IPS DF 4.7 (cell line): ENCODE measurements around the gene SUPT4H1.

Source experiments
- DNase-seq: peaks from one replicate; pipeline ENCODE4 v3.0.0-alpha.2; 2013; ENCODE audit warnings: low spot score; ENCODE audit errors: extremely low read depth

Gene SUPT4H1

DNA sequence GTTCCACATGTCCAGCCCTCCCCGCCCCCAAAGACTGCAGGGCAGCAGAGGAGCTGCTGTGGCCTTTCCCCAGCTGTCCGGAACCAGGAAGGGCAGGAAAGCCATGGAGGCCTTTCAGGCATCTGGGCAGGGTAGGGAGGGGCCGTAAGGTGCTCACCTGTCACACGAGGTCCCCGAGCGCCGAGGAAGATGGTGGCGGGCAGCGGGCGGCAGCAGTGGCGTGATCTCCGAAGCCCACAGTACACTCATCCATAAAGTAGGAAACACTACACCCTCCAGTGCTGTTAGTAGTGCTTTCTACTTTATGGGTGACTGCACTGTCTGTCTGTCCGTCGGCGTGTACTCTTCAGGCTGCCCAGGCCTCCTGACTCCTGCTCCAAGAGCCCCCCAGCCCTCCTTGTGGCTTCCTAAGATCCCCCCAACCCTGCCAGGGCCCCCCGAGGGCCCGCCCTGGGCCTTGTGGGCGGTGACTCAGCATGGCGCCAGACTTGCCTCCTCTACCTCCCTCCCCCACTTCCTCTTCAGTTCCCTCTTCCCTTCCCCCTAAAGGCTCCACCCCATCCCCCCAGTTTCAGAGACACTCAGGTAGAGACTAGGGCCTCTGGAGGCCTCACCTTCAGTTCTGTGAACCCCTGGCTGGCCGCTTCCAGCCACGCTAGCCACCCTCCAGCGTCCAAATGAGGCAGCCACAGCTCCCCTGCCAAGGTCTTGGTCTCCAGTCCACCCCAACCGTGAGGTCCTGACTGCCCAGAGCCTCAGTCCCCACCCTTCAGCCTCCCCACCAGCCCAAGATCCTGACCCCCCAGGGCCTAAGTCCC lies 20.8 kb downstream of the SUPT4H1 start:
- DNase-seq = no peak

DNA sequence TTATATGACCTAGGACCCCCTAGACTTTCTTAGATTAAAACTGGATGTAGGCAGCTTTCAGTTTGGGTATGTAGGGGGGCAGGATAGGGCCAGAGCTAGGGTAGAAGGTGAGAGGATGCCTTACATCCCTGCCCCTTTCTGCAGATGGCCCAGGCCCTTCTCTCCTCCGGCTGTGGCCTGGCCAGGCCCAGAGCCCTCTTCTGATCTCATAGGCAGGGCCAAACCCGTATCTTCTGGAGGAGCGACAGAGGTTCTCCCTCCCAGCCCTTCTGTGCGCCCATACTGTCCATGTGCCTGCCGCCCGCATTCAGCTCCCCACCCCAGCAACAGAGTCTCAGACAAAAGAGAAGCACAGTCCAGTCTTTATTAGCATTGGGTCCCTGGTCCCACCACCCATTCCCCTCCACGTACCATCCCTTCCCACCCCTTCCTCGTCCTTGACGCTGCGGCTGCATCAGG lies 21.4 kb downstream of the SUPT4H1 start:
- DNase-seq = no peak

DNA sequence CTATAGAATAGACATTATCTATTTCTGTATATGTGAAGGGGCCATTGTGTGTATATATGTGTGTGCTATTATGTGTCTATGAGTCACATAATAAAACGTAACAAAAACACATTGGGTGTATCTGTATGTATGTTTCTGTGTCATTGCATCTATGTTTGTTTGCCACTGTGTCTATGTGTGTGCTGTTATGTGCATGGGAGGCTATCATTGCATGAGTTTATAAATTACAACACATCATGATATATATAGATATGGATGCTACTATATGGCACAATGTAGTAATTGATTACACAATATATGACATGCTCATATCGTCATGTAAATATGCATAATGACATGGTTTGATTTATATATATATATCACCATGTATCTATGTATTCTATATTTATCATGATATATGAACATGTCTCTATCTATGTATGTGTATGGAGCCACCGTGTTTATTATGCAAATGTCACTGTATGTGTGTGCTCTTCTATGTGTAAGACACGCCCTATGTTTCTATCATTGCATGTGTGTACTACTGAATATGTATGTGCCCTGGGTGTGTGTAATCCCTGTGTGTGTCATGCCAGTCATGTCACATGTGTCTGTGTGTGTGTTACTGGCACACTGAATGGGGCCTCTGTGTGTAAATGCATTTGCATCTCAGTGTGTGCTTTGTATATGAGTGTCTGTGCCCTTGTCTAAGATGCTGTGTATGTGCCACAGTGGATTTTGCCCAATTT lies 22.0 kb downstream of the SUPT4H1 start:
- no peak for DNase-seq

DNA sequence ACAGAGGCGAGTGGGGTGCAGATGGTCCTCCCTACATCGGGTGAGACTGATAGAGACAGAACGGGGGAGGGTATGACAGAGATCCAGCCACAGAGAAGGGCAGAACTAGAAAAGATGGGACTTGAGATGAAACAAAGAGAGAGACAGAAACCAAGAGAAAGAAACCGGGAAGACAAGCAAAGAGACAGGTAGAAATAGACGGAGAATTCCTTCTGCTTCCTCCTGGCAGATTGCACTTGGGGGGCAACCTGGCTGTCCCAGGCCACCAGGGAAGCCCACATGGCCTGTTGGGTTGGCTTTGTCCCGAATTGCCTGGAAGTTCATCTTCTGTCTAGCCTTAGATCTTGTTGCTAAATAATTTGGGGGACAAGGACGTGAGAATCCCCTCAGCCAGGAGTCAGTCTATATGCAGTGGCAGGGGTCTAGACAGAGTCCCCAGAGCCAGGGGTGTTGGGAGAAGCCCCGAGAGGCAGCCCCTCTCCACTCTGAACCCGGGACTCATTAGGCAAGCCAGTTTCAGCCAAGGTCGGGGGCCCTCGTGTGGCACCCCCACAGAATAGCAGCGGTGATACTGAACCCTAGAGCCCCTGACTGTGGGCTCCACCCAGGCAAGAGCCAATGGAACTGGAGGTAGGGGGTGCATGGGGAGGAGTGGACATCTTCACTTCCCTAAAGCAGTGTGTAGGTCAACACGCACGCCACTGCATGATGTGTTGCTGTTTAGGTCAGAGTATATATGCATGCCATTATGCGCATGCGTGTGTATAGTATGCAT lies 22.8 kb downstream of the SUPT4H1 start:
- no peak for DNase-seq

DNA sequence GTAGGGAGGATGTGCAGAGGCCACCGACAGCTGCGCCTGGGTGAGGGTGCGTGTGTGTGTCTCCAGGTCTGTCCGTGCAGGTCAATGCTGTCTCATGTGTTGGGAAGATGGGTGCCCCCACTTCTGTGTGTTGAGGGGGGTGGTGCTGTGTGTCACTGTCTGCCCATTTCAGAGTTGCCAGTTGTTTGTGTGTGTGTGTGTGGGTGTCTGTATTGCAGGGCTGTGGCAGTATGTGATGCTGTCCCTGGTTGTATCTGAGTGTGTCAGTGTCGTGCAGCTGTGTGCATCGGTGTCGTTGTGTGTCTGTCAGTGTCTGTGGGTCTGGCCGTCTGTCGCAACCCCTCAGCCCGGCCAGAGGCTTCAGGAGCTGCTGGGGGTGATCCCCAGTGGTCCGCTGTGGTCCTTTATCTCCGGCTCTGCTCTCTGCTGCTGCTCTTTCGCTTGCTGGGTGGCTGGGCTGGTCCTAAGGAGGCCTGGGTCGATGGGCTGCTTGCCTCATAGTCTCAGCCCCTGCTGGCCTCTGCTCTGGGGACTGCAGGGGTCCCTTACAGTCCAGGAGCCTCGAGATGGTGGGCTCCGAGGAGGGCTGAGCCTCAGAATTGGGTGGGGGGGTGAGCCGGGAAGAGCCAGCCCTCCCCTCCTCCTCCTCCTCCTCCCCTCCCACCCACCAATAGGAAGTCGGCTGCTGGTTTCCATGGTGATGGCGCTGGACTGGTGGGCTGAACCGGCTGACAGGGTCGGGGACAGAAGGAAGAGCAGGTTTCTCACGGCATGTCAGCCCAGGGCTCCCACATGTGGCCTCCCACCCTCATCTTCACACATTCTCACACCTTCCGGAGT lies 23.6 kb downstream of the SUPT4H1 start, which contains the start of gene TSPOAP1:
TSS of gene TSPOAP1 (minus strand) at position 601 of the 840 bp plus-strand sequence. CDS start 875 bp downstream, outside the sequence.
- DNase-seq = no peak

DNA sequence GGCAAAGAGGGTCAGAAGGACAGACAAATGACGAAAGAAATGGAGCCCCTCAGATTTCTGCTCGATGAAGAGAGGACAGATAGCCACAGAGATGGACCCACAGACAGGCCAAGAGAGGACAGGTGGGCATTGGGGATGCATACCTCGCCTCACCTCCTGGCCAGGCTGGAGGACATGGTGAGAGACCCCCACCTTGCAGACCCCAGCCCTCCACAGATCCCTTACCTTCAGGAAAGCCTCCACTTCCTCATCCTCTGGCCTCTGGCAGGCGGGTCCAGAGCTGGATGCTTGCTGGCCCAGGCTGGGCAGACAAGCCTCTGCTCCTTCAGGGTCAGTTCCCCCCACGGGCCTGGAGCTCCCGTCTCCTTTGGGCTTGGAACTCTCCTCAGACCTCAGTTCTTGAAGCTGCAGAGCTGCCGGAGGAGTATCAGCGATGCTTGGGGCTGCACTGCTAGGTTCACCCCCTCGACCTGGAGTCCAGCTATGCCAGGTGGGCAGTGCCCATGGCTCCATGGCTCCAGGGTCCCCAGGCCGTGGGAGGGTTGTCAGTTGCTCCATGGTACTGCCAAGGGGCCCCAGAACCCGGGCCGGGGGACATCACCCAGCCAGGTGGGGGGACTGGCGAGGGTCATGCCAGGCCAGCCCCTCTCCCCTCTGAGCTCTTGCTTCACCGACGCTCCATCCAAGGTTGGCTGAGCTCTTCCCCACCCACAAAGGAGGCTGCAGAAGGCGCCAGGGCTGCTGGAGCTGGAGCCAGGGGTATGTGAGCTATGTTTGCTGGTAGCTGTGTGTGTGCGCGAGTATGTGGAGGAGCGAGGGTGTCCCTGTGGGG lies 24.4 kb downstream of the SUPT4H1 start:
- no peak for DNase-seq

DNA sequence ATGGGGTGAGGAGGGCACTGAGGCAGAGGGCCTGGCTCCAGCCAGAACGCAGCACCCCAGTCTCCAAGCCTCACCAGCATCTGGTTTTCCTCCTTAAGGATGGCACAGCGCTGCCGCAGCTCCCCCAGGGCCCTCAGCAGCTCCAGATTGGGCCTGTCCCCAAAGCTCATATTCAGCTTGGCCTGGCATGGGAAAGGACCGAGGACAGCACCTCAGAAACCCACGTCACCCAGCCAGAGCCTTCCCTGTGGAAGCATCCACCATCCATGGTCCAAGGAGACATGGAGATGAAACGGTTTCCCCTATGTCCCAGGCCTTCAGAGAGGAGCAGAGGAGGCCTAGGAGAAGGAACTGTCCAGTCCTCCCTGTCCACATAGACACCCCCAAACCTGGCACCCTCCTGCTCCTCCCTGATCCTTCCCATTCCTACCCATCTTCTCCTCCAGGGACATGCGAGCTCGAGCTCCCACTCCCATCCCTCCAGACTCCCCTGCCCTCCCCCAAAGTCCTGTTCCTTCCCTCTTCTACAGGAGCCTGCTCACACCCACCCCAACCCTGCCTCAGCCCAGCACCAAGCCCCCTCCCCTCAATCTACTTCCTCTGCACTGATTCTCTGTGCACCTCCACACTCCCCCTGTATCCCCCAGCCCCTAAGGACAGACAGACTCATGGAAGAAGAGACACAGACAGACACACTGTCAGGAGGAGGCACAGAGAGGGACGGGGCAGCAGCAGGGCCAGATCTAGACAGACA lies 25.2 kb downstream of the SUPT4H1 start:
- DNase-seq = no peak

DNA sequence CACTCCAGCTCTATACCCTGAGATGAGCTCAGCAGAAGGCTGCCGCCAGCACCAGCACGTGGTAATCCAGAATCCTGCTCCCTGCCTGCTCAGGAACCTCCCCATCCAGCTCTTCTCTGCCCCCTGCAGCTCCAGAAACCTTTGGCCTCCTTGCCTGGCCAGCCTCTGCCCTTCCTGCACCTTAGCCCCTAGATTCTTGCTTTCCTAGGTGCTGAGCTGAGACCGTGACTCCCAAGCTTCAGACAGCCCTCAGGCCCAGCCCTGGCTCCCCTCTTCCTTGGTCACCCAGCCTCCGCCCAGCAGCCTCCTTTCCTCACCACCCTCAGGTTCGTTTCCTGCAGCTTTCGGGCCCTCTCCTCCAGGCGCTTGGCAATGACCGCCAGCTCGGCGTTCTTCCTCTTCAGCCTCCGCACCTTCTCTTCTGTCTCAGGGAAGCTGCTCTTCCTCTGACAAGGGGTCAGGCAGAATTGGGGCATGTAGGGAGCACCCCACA lies 26.0 kb downstream of the SUPT4H1 start:
- DNase-seq = no peak

DNA sequence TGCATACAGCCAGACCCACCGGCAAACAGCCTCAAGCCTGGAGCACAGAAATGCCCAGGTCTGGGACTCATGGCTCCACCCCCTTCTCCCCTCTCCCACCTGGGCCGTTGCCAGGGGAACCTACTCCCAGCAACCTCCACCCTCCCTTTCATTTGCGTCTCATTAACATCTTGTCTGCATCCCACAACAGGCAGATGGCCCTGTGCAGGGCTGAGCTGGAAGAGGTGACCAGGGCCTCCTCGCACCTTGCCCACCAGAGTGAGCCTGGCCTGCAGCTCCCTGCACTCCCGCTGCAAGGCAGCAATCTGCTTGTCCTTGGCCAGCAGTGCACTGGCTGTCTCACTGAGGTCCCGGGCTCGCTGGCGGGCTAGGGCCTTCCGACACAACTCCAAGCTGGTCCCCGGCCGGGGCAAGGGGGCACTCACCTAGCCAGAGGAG lies 26.7 kb downstream of the SUPT4H1 start:
- no peak for DNase-seq

DNA sequence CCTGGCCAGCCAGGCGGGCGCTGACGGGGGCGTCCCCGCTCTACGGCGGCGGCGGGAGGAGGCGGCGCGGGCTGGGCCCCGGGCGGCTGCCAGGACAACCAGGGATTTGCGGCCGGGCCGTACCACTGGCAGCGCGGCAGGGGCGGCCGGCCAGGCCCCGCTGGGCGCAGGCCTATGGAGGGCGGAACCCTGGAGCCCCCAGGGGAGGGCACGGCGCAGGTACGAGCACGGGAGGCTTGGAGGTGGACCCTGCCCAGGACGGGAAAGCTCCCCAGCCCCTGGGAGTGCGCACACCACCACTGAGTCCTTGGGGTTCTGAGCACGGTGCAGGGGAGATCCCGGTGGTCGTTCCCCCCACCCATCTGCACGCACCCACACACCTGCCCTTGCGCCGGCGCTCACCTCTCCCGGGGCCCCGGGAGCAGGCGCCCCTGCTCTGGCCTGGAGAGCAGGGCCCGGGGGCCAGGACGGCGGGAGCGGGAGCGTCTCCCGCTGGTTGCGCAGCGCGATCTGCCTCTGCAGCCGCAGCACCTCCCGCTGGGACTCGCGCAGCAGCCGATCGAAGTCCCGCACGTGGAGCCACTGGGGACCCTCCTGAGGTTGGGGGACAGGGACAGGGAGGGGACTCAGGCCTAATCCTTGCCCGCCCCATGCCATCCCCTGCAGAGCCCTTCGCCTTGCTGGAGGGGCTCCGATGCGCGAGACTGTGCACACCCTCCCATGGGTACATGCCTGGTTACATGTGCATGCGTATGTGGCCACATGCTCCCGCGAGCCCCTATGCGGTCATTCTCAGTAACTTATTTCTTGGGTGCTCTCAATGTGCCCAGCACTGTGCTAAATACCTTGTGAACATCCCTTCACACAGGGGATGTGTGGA lies 27.4 kb downstream of the SUPT4H1 start:
- no peak for DNase-seq

DNA sequence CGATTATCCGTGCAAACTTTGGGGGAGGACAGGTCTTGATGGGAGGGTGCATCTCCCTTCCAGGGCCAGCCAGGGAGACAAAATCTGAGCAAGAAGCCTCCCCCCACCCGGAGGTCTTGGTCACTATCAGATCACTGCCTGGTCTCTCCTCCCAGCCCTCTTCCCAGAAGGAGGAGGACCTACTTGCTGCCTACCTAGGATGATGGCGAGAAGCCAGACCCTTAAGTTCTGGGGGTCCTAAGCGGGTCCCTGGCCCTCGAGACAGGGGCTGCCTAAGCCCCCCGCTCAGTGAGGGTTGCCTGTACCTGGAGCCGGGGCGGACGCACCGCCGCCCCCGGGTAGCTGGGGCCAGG lies 28.0 kb downstream of the SUPT4H1 start:
- DNase-seq = no peak

DNA sequence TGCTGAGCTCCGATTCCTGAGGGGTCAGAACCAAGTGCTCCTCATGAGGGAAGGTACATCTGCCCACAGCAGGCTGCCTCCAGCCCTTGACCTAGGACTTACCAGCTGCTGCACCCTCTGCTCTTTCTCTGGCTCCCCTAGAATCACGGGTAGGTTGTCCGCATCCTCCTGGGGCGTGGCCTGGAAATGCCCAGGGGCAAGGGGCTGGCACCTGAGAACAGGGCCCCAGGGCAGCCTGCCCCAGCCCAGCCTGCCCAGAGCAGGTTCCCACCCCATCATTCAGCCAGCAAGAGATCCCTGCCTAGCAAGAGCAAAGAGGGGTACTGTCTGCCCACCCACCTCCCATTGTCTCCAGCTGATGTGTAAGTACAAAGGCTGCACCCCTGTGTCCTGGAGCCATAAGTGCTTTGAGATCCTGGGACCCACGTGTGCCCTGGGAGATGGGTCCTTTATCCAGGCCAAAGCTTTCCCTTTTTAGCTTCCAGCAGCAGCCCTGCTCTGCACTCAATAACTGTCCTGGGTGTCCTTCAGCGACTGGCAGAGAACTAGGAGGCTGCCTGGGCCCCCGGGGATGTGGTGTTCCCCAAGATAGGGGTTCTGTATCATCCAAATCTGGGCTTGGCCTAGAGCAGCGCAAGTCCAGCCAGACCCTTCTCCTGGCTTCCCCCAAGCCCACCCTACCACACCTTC lies 28.5 kb downstream of the SUPT4H1 start:
- no peak for DNase-seq

DNA sequence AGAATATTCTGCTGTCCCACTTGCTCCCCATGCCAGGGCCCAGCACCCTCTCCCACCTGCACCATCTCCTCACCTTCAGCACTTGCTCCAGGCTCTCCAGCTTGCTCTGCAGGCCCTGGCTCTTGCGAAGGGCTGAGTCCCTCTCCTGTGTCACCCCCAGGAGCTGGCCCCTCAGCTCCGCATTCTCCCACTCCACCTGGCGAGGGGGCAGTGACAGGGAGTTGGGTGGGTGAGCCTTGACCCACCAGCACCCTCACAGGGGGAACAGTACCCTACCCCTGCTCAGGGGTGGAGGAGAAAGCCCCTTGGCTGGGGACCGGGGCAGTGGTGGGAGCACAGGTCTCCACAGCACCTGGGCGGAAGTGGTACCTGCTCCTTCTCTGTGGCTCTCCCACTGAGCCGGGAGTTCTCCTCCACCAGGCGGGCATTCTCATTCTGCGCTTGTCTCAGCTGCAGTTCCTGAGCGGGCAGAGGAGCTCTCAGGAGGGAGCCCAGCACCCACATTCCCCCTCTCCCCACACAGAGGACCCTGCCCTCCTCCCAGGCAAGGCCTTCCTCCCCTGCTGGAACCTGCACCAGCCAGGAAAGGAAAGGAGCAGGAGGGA lies 29.3 kb downstream of the SUPT4H1 start:
- no peak for DNase-seq

DNA sequence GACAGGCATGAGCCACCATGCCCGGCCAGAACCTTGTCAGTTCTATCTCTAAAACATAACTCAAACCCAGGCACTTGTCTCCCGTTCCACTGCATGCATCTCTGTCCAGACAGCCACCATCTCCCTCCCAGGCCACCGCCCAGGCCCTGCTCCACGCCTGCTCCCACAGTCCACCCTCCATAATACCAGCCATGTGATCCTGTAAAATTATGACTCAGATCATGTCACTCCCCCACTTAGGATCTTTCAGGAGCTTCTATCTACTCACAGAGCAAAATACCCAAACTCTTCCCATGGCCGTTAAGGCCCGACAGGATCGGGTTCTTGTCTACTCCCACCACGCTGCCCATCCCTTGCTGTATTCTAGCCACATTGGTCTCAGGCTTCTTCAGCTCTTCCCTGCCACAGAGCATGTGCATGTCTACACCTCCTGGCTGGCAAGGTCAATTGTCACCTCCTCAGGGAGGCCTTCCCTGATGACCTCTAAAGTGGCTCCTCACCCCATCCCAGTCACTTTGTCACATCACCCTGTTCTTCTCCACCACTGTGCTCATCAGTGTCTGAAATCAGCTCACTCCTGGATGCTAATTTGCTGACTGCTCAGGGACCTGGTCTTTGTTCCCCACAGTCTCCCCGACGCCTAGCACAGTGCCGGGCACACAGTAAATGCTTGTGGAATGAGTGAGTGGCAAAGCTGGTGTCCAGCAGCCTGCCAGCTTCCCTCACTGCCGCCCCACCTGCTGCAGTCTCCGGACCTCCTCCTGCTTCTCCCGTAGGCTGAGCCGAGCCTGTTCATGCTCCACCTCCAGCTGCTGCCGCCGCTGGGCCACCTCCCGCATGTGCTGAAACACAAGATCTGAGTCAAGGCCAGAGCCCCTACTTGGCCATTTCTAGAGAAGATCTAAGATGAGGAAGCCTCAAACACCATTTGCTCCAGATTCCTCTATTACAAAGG lies 30.2 kb downstream of the SUPT4H1 start:
- DNase-seq = no peak

DNA sequence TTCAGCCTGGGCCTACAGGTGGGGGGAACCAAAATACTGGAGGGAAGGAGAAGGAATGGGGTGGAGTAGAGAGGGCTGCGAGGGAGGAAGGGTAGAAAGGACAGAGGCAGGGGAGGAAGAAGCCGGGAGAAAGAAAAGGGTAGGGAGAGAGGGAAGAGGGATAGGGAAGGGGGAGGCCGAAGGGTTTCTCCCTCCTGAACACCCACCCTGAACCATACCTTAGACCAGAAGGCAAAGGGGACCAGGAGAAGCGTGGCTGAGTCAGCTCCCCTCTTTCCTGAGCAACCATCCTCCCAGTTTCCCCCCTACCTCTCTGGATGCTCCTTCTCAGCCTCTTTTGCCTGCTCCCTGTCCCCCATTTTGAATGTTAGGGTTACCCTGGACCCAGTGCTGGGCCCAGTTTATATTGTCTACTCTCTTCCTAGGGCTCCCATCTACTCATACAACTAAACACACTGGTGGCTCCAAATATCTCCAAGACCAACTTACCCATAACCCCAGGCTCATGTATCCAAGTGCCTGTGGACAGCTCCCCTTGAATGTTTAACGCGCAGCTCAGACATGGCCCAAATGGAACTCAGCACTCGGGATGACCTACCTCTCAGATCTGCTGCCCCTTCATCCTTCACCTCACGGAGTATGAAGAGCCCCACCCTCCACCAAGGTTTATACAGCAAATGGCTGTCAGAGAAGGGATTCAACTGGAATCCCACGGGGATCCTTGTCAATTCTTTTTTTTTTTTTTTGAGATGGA lies 31.3 kb downstream of the SUPT4H1 start:
- DNase-seq = no peak
